LNCaP clone FGC (cell line): ENCODE measurements around the gene SUSD3.

Experiments used
- DNase-seq: peaks from one replicate; pipeline ENCODE4 v3.0.0-alpha.2; 2011; ENCODE audit warnings: low read depth
- H3K4me3 ChIP-seq: 2 replicates; pipeline ENCODE4 v1.5.1; 2011; ENCODE audit warnings: mild to moderate bottlenecking, low read depth, low read length, control low read depth
- CTCF ChIP-seq: IDR thresholded peaks from 2 replicates; pipeline ENCODE4 v1.5.1; 2012; ENCODE audit warnings: mild to moderate bottlenecking; ENCODE audit not compliant: control insufficient read depth, insufficient read depth; ENCODE audit errors: extremely low read depth

The SUSD3 gene

GRCh38 chr9:93030642-93031628 lies 27.6 kb upstream of the SUSD3 start:
- H3K4me3 ChIP-seq = no peak overlapping the region
- no peak for DNase-seq
- TF ChIP-seq CTCF = no peak

GRCh38 chr9:93031629-93032430 lies 26.7 kb upstream of the SUSD3 start:
- no peak for TF ChIP-seq CTCF
- H3K4me3 ChIP-seq = no peak overlapping the region
- DNase-seq = no peak

GRCh38 chr9:93032545-93032944 lies 26.0 kb upstream of the SUSD3 start:
- H3K4me3 ChIP-seq = no peak overlapping the region
- DNase-seq = no peak
- TF ChIP-seq CTCF = no peak

GRCh38 chr9:93033531-93033930 lies 25.0 kb upstream of the SUSD3 start:
- no peak for TF ChIP-seq CTCF
- DNase-seq = no peak
- H3K4me3 ChIP-seq = no peak overlapping the region

GRCh38 chr9:93035106-93035660 lies 23.3 kb upstream of the SUSD3 start:
- no peak overlapping the region for H3K4me3 ChIP-seq
- no peak for DNase-seq
- TF ChIP-seq CTCF = no peak

- no peak overlapping the region for H3K4me3 ChIP-seq
- no peak for TF ChIP-seq CTCF
- no peak for DNase-seq
Observed at GRCh38 chr9:93035821-93036351, 22.6 kb upstream of the SUSD3 start.
